H1 (cell line): ENCODE data around the gene USP51. TPM values are rescaled to one million over a fixed set of nuclear protein-coding genes. Genes with fewer than 3 reads are reported as not detected.
A peak's percentile ranks its signal among the peaks of the same experiment; 100 is the strongest.

Experiments used
- CTCF ChIA-PET: fragments of 300-600 bp; sonication (Branson Sonifier 250); formaldehyde crosslinking; loops from one replicate; lab custom pipeline; 2021; ENCODE audit not compliant: partially characterized antibody; lab: Charles Lee
- POLR2A ChIA-PET: fragments of 300-600 bp; sonication (Branson Sonifier 250); formaldehyde crosslinking; loops from one replicate; lab custom pipeline; 2021; ENCODE audit warnings: inconsistent platforms; ENCODE audit not compliant: partially characterized antibody; lab: Charles Lee
- DNase-seq, 2 experiments: peaks; one replicate each; pipeline versions ENCODE4 v3.0.0 to v3.0.0-alpha.2; 2010 to 2022; ENCODE audit warnings: low spot score in 2 of 2, low read depth in 1 of 2, mixed read lengths in 1 of 2
- FAIRE-seq: peaks from 2 replicates; lab custom pipeline; 2011; peaks lifted over from hg19 to GRCh38; lab: Jason Lieb, UNC
- H2AFZ ChIP-seq: 2 replicates; pipeline ENCODE4 v1.8.1; 2012; ENCODE audit warnings: low read length, inconsistent platforms
- H2AK5ac ChIP-seq: 2 replicates; pipeline ENCODE4 v1.6.1; 2013; ENCODE audit warnings: low read depth, low read length
- H2BK120ac ChIP-seq: replicated peaks from 2 replicates; pipeline ENCODE3; 2013; ENCODE audit warnings: low read depth, low read length, inconsistent platforms
- H2BK12ac ChIP-seq: 2 replicates; pipeline ENCODE4 v1.6.1; 2013; ENCODE audit warnings: low read depth, low read length
- H2BK15ac ChIP-seq: 2 replicates; pipeline ENCODE4 v1.6.1; 2013; ENCODE audit warnings: low read length
- H2BK20ac ChIP-seq: 2 replicates; pipeline ENCODE4 v1.6.1; 2013; ENCODE audit warnings: low read length
- H2BK5ac ChIP-seq: 2 replicates; pipeline ENCODE4 v1.6.1; 2013; ENCODE audit warnings: low read depth, low read length
- H3K14ac ChIP-seq: 2 replicates; pipeline ENCODE4 v1.6.1; 2013; ENCODE audit warnings: inconsistent platforms; ENCODE audit not compliant: insufficient read length
- H3K18ac ChIP-seq: 2 replicates; pipeline ENCODE4 v1.6.1; 2013; ENCODE audit warnings: low read length; ENCODE audit errors: extremely low read depth
- H3K23ac ChIP-seq: 2 replicates; pipeline ENCODE4 v1.6.1; 2013; ENCODE audit warnings: inconsistent platforms; ENCODE audit not compliant: insufficient read length
- H3K23me2 ChIP-seq: 2 replicates; pipeline ENCODE4 v1.6.1; 2013; ENCODE audit warnings: low read depth, low read length
- H3K27ac ChIP-seq: 2 replicates; pipeline ENCODE4 v1.6.1; 2011; ENCODE audit warnings: low read depth, low read length, inconsistent platforms
- H3K27me3 ChIP-seq, 4 experiments: replicated peaks in 1 of 4; 1 replicate in 1 of 4; 2 replicates in 3 of 4; pipeline versions ENCODE4 v1.6.1 to v1.8.1; 2011 to 2013; ENCODE audit warnings: low read length in 3 of 4, mild to moderate bottlenecking in 3 of 4, inconsistent platforms in 2 of 4, mixed read lengths in 2 of 4, moderate library complexity in 1 of 4; ENCODE audit not compliant: control insufficient read depth in 3 of 4, insufficient read depth in 3 of 4; ENCODE audit errors: extremely low read depth in 1 of 4
- H3K36me3 ChIP-seq, 4 experiments: 2 replicates each; pipeline versions ENCODE4 v1.6.1 to v1.8.1; 2011 to 2013; ENCODE audit warnings: mild to moderate bottlenecking in 4 of 4, low read length in 3 of 4, moderate library complexity in 2 of 4, control low read depth in 1 of 4, inconsistent platforms in 1 of 4; ENCODE audit not compliant: insufficient read depth in 4 of 4, control insufficient read depth in 2 of 4
- H3K4ac ChIP-seq: replicated peaks from 2 replicates; pipeline ENCODE3; 2013; ENCODE audit warnings: low read length, low read depth, mixed read lengths, inconsistent platforms; ENCODE audit not compliant: insufficient read length
- H3K4me1 ChIP-seq, 4 experiments: replicated peaks in 1 of 4; 1 replicate in 1 of 4; 2 replicates in 3 of 4; pipeline versions ENCODE4 v1.6.1 to v1.8.1; 2011 to 2013; ENCODE audit warnings: low read length in 3 of 4, inconsistent platforms in 2 of 4, mixed read lengths in 1 of 4; ENCODE audit not compliant: insufficient read depth in 4 of 4, control insufficient read depth in 3 of 4
- H3K4me2 ChIP-seq, 2 experiments: 2 replicates each; pipeline versions ENCODE4 v1.6.1 to v1.8.1; 2011 to 2013; ENCODE audit warnings: low read depth in 2 of 2, low read length in 2 of 2, control low read depth in 1 of 2, inconsistent platforms in 1 of 2, mild to moderate bottlenecking in 1 of 2; ENCODE audit not compliant: insufficient read depth in 1 of 2
- H3K4me3 ChIP-seq, 4 experiments: fragments of 200-600, 300-600 bp in 1 of 4; sonication (generic), shearing (Covaris generic), sonication (Bioruptor Twin) in 1 of 4; 2 replicates each; pipeline versions ENCODE4 v1.5.1 to v1.8.1; 2011 to 2016; ENCODE audit warnings: low read length in 4 of 4, low read depth in 3 of 4, control low read depth in 2 of 4, inconsistent platforms in 2 of 4, mild to moderate bottlenecking in 2 of 4, mixed read lengths in 1 of 4, moderate library complexity in 1 of 4; ENCODE audit not compliant: insufficient read depth in 2 of 4; ENCODE audit errors: extremely low read depth in 1 of 4
- H3K56ac ChIP-seq: replicated peaks from 2 replicates; pipeline ENCODE3; 2013; ENCODE audit warnings: low read depth, mild to moderate bottlenecking, mixed read lengths, low read length, inconsistent platforms; ENCODE audit not compliant: insufficient read length
- H3K79me1 ChIP-seq: 2 replicates; pipeline ENCODE4 v1.6.1; 2013; ENCODE audit warnings: low read depth, low read length, control low read depth
- H3K79me2 ChIP-seq, 2 experiments: 2 replicates each; pipeline versions ENCODE4 v1.6.1 to v1.8.1; 2012 to 2013; ENCODE audit warnings: low read length in 2 of 2, mild to moderate bottlenecking in 2 of 2, inconsistent platforms in 1 of 2; ENCODE audit not compliant: insufficient read depth in 2 of 2, control insufficient read depth in 1 of 2
- H3K9ac ChIP-seq, 4 experiments: replicated peaks in 1 of 4; 1 replicate in 1 of 4; 2 replicates in 3 of 4; pipeline versions ENCODE4 v1.6.1 to v1.8.1; 2011 to 2013; ENCODE audit warnings: low read depth in 3 of 4, low read length in 3 of 4, control low read depth in 2 of 4, mild to moderate bottlenecking in 2 of 4, moderate library complexity in 2 of 4, inconsistent platforms in 1 of 4; ENCODE audit errors: extremely low read depth in 1 of 4
- H3K9me3 ChIP-seq, 2 experiments: 2 replicates each; pipeline versions ENCODE4 v1.6.1 to v1.8.1; 2012 to 2013; ENCODE audit warnings: mild to moderate bottlenecking in 2 of 2, moderate library complexity in 2 of 2, control low read depth in 1 of 2, inconsistent platforms in 1 of 2, low read depth in 1 of 2, low read length in 1 of 2, mixed read lengths in 1 of 2; ENCODE audit not compliant: insufficient read depth in 2 of 2
- H4K20me1 ChIP-seq, 2 experiments: replicated peaks in 1 of 2; 2 replicates each; pipeline versions ENCODE3 to v1.8.1; 2011 to 2013; ENCODE audit warnings: inconsistent platforms in 2 of 2, low read length in 2 of 2, mild to moderate bottlenecking in 1 of 2; ENCODE audit not compliant: insufficient read depth in 2 of 2, control insufficient read depth in 1 of 2
- H4K5ac ChIP-seq: 2 replicates; pipeline ENCODE4 v1.6.1; 2013; ENCODE audit warnings: low read length, low read depth, mixed read lengths, inconsistent platforms; ENCODE audit not compliant: insufficient read length
- H4K8ac ChIP-seq: 2 replicates; pipeline ENCODE4 v1.8.0; 2013; ENCODE audit warnings: mild to moderate bottlenecking, moderate library complexity, low read length, inconsistent platforms; ENCODE audit not compliant: insufficient read depth; ENCODE audit errors: extremely low read depth
- H4K91ac ChIP-seq: replicated peaks from 2 replicates; pipeline ENCODE3; 2013; ENCODE audit warnings: low read length, mixed read lengths, inconsistent platforms; ENCODE audit not compliant: insufficient read length
- ASH2L ChIP-seq: fragments of 200-600, 300-600 bp; sonication (generic); IDR thresholded peaks from one replicate; pipeline ENCODE4 v1.7.1; 2017; ENCODE audit warnings: low read length
- ATF3 ChIP-seq: IDR thresholded peaks from 2 replicates; pipeline ENCODE4 v1.6.1; 2011; ENCODE audit warnings: low read depth, mild to moderate bottlenecking, low read length; ENCODE audit not compliant: insufficient read depth
- CBX5 ChIP-seq: fragments of 300-800, 300-1000 bp; sonication (generic); IDR thresholded peaks from 2 replicates; pipeline ENCODE4 v1.7.1; 2016; ENCODE audit warnings: antibody characterized with exemption, low read length, low read depth
- CTBP2 ChIP-seq: IDR thresholded peaks from 2 replicates; pipeline ENCODE4 v1.7.0; 2011; ENCODE audit warnings: borderline replicate concordance, mild to moderate bottlenecking, moderate library complexity, mixed read lengths, low read length; ENCODE audit not compliant: insufficient read depth, insufficient read length
- CTCF ChIP-seq, 3 experiments: IDR thresholded peaks; 1 replicate in 2 of 3; 2 replicates in 1 of 3; pipeline versions ENCODE4 v1.5.1 to v1.6.1; 2011; ENCODE audit warnings: low read length in 3 of 3, mild to moderate bottlenecking in 3 of 3, inconsistent platforms in 2 of 3, low read depth in 1 of 3, moderate library complexity in 1 of 3; ENCODE audit not compliant: insufficient read depth in 1 of 3; ENCODE audit errors: control extremely low read depth in 1 of 3
- FOSL1 ChIP-seq: IDR thresholded peaks from 2 replicates; pipeline ENCODE4 v1.6.1; 2011; ENCODE audit warnings: mild to moderate bottlenecking, low read depth, low read length, moderate library complexity; ENCODE audit not compliant: insufficient read depth
- GTF2F1 ChIP-seq: IDR thresholded peaks from 2 replicates; pipeline ENCODE4 v1.6.1; 2012; ENCODE audit warnings: low read depth, low read length, improper control_type of control experiment, borderline replicate concordance
- JUN ChIP-seq: IDR thresholded peaks from 2 replicates; pipeline ENCODE4 v1.6.1; 2011; ENCODE audit warnings: low read depth, mild to moderate bottlenecking, improper control_type of control experiment, low read length
- SIX5 ChIP-seq: IDR thresholded peaks from 2 replicates; pipeline ENCODE4 v1.6.1; 2011; ENCODE audit warnings: mild to moderate bottlenecking, low read depth, low read length
- SP1 ChIP-seq: IDR thresholded peaks from 2 replicates; pipeline ENCODE4 v1.6.1; 2011; ENCODE audit warnings: low read depth, low read length
- TBP ChIP-seq: IDR thresholded peaks from 2 replicates; pipeline ENCODE4 v1.6.1; 2011; ENCODE audit warnings: low read depth, low read length, improper control_type of control experiment
- TCF12 ChIP-seq: IDR thresholded peaks from 2 replicates; pipeline ENCODE4 v1.6.1; 2011; ENCODE audit warnings: low read depth, mild to moderate bottlenecking, low read length
- WGBS, 2 experiments: shearing (Covaris generic) in 1 of 2; methylation state at CpG; one replicate each; pipeline versions ENCODE4 v1.1.6 to v1.1.7; 2013 to 2015; ENCODE audit warnings: low lambda C conversion rate in 2 of 2, mixed read lengths in 2 of 2, inconsistent platforms in 1 of 2, low coverage in 1 of 2, missing lambda C conversion rate in 1 of 2; ENCODE audit not compliant: insufficient replicate concordance in 2 of 2, insufficient coverage in 1 of 2, insufficient read length in 1 of 2; ENCODE audit errors: extremely low coverage in 1 of 2, missing lambda C conversion rate in 1 of 2; 5-methylcytosine and 5-hydroxymethylcytosine counted together
- polyA plus RNA-seq, 7 experiments: library from polyadenylated mRNA; depleted of rRNA in 3 of 7; stranded (reverse) in 5 of 7; unstranded in 2 of 7; fragments of >200 nt in 5 of 7; fragments of 200-250 nt in 2 of 7; gene quantifications; 1 replicate in 5 of 7; 2 replicates in 1 of 7; 4 replicates in 1 of 7; pipeline versions ENCODE4 v1.2.1 to v1.2.3, GENCODE V29; 2011 to 2013; ENCODE audit warnings: missing spikeins in 2 of 7, mixed read lengths in 2 of 7
- total RNA-seq: library from RNA; stranded (reverse); fragmentation: NEBNext Ultra II Directional; extraction: Animal tissue kit (Norgen Biotek cat#: 25700); gene quantifications from 2 replicates; pipeline ENCODE4 v1.2.1, GENCODE V29; 2021

The USP51 gene
- total and polyA plus RNA-seq, 2 of the 8 experiments (the other 6 are each of a cell fraction or from before 2014, with no cell fraction given), result 5.2 to 5.6 TPM

GRCh38 chrX:55490121-55490520, 473 bp upstream of the USP51 start:
- H4K5ac ChIP-seq, result no peak overlapping the region
- H2BK15ac ChIP-seq, result no peak overlapping the region
- no peak overlapping the region for H3K14ac ChIP-seq
- no peak overlapping the region for H2BK120ac ChIP-seq
- WGBS, 2 experiments, result 55% methylated on average over 2 of the region's 4 CpGs; no CpG with 5 or more reads in 1 of the 2 experiments
- ChIA-PET POLR2A (no interaction called here), CTCF (no interaction called here)
- H3K27ac ChIP-seq, result no peak overlapping the region; the same call in 1 of the 2 replicates
- H3K9me3 ChIP-seq, result no peaks in the 10 kb centered on the region
- no peak overlapping the region for H4K91ac ChIP-seq
- H3K4me2 ChIP-seq, result peak overlapping the region; percentile 66 to 82
- no peaks in the 10 kb centered on the region; a peak in 1 of 7 replicates for H3K4me1 ChIP-seq
- H3K56ac ChIP-seq, result no peak overlapping the region
- no peak overlapping the region for H2BK20ac ChIP-seq
- FAIRE-seq (no peak), DNase-seq (no peak)
- no peak overlapping the region for H3K9ac ChIP-seq
- H4K8ac ChIP-seq, result no peak overlapping the region
- H3K79me2 ChIP-seq, result no peaks in the 10 kb centered on the region
- peaks cover 0 to 3% (median 0%) of the 10 kb centered on the region in 4 experiments; a peak in 1 of 8 replicates for H3K36me3 ChIP-seq
- no peaks in the 10 kb centered on the region for H3K27me3 ChIP-seq
- H3K4me3 ChIP-seq, result peak overlapping the region; percentile 65 to 91 (median 78); a peak in 5 of 8 replicates
- H2AK5ac ChIP-seq, result no peak overlapping the region
- H2BK5ac ChIP-seq, result no peak overlapping the region
- H3K18ac ChIP-seq, result no peak overlapping the region; the same call in 1 of the 2 replicates
- H3K23me2 ChIP-seq, result no peaks in the 10 kb centered on the region
- no peak overlapping the region for H3K4ac ChIP-seq
- no peak overlapping the region for H2AFZ ChIP-seq
- H4K20me1 ChIP-seq, result no peaks in the 10 kb centered on the region
- no peak overlapping the region for H3K23ac ChIP-seq
- no peak overlapping the region for H2BK12ac ChIP-seq
- no peaks in the 10 kb centered on the region for H3K79me1 ChIP-seq
- TF ChIP-seq SP1 (no peak), CTCF (IDR thresholded peaks at IDR 0.05; ENCODE audit: control extremely low read depth in 1 of 3, insufficient read depth in 1 of 3, low read depth in 1 of 3, low read length in 3 of 3) (no peak), CBX5 (no peak), JUN (no peak), GTF2F1 (no peak), ATF3 (no peak), ASH2L (no peak), TCF12 (no peak), SIX5 (no peak), FOSL1 (no peak), CTBP2 (no peak), TBP (no peak)
